GM06990 (cell line): Measurements from ENCODE around the gene FCN2.

Source experiments
- DNase-seq: peaks from one replicate; pipeline ENCODE4 v3.0.0-alpha.2; 2011; ENCODE audit not compliant: insufficient read length; ENCODE audit errors: extremely low read depth
- H3K27me3 ChIP-seq: replicated peaks from 2 replicates; pipeline ENCODE4 v1.6.0; 2011; ENCODE audit warnings: low read length; ENCODE audit not compliant: control insufficient read depth, insufficient read depth
- H3K36me3 ChIP-seq: 2 replicates; pipeline ENCODE4 v1.5.1; 2011; ENCODE audit warnings: low read length; ENCODE audit not compliant: control insufficient read depth, insufficient read depth
- H3K4me3 ChIP-seq: replicated peaks from 2 replicates; pipeline ENCODE4 v1.5.1; 2011; ENCODE audit warnings: low read depth, mild to moderate bottlenecking, control low read depth, low read length
- CTCF ChIP-seq: IDR thresholded peaks from 2 replicates; pipeline ENCODE4 v1.5.1; 2011; ENCODE audit warnings: low read length, control low read depth, mild to moderate bottlenecking, inconsistent platforms; ENCODE audit not compliant: insufficient read depth, poor library complexity, severe bottlenecking

Gene FCN2

GRCh38 chr9:134915046-134915985 is 34.7 kb downstream of the FCN2 start:
- H3K27me3 ChIP-seq = no peaks in the 10 kb centered on the region
- DNase-seq = no peak
- no peak for TF ChIP-seq CTCF
- no peaks in the 10 kb centered on the region for H3K36me3 ChIP-seq
- no peak overlapping the region for H3K4me3 ChIP-seq

GRCh38 chr9:134916161-134916665 is 35.6 kb downstream of the FCN2 start:
- Histone ChIP-seq H3K36me3 (no peaks in the 10 kb centered on the region), H3K4me3 (no peak overlapping the region), H3K27me3 (no peaks in the 10 kb centered on the region)
- no peak for DNase-seq
- TF ChIP-seq CTCF = no peak

- H3K27me3 ChIP-seq = no peaks in the 10 kb centered on the region
- TF ChIP-seq CTCF = no peak
- H3K4me3 ChIP-seq = no peak within 1 kb of the TSS
- DNase-seq = no peak
- no peaks in the 10 kb centered on the region for H3K36me3 ChIP-seq
Measured at GRCh38 chr9:134917431-134918373, 37.1 kb downstream of the FCN2 start, which contains the start of gene FCN1. FCN1 (minus strand) TSS chr9:134917912; CDS start chr9:134917871, 41 bp downstream.

GRCh38 chr9:134918646-134919045 is 38.0 kb downstream of the FCN2 start:
- Histone ChIP-seq H3K4me3 (no peak overlapping the region), H3K27me3 (no peaks in the 10 kb centered on the region), H3K36me3 (no peaks in the 10 kb centered on the region)
- DNase-seq = no peak
- no peak for TF ChIP-seq CTCF

- H3K36me3 ChIP-seq = no peaks in the 10 kb centered on the region
- no peak overlapping the region for H3K4me3 ChIP-seq
- H3K27me3 ChIP-seq = no peaks in the 10 kb centered on the region
- TF ChIP-seq CTCF = no peak
- DNase-seq = no peak
Measured at GRCh38 chr9:134919303-134919702, 38.7 kb downstream of the FCN2 start.
